Measurements from ENCODE around the gene MOB2. TPM values are rescaled to one million over a fixed set of nuclear protein-coding genes. Genes with fewer than 3 reads are reported as not detected.

MOB2 gene
- total and polyA plus RNA-seq, 4 donors: 8.3 to 18.5 (median 14.8) TPM

DNA sequence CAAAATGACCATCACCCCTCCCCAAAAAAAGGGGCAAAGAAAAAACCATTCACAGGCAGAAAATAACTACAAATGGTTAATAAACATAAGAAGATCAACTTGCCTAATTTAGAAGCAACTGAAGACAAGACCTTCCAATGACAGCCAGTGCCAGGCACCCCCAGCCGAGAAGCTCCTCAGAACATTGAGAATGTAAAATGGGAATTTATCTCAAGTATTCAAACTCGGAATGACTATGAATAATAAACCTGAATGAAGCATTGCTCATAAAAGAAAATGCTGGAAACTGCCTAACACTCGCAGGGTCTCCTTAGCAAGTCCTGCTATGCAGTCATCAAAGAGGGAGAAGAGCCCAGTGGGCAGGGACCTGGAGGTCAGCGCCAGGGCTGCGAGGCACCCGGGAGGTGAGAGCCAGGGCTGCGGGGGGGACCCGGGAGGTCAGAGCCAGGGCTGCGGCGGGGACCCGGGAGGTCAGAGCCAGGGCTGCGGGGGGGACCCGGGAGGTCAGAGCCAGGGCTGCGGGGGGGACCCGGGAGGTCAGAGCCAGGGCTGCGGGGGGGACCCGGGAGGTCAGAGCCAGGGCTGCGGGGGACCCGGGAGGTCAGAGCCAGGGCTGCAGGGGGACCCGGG, 23.2 kb upstream of the MOB2 start:
- Histone ChIP-seq H3K27me3 (ENCODE audit: control insufficient read depth in 4 of 4, insufficient read depth in 4 of 4, low read length in 3 of 4) (no peaks in the 10 kb centered on the region), H3K27ac (ENCODE audit: low read depth in 1 of 2, low read length in 2 of 2) (no peak overlapping the region), H3K9me3 (ENCODE audit: control insufficient read depth in 4 of 4, low read length in 3 of 4) (no peaks in the 10 kb centered on the region), H3K4me3 (ENCODE audit: low read depth in 1 of 3, low read length in 3 of 3) (no peak overlapping the region), H3K36me3 (ENCODE audit: control insufficient read depth in 4 of 4, insufficient read depth in 3 of 4, low read depth in 1 of 4, low read length in 3 of 4) (no peaks in the 10 kb centered on the region), H3K9ac (ENCODE audit: low read depth in 1 of 2, low read length in 2 of 2) (no peak overlapping the region), H3K4me1 (ENCODE audit: control insufficient read depth in 4 of 4, insufficient read depth in 4 of 4, low read length in 3 of 4) (peaks cover 0 to 2% (median 1%) of the 10 kb centered on the region in 4 donors)
- DNase-seq (ENCODE audit: low spot score): no peak
- no peak for TF ChIP-seq RXRA (IDR thresholded peaks at IDR 0.05)
- TF ChIP-seq GABPA (IDR thresholded peaks at IDR 0.05 in 1 of 2, conservative IDR thresholded peaks at IDR 0.05 in 1 of 2): no peak
- TF ChIP-seq, protein P1, sequence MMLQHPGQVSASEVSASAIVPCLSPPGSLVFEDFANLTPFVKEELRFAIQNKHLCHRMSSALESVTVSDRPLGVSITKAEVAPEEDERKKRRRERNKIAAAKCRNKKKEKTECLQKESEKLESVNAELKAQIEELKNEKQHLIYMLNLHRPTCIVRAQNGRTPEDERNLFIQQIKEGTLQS (IDR thresholded peaks at IDR 0.05): no peak
- no peak for TF ChIP-seq HNF4G (IDR thresholded peaks at IDR 0.05)
- no peak for TF ChIP-seq SP1 (IDR thresholded peaks at IDR 0.05)
- no peak for TF ChIP-seq YY1 (IDR thresholded peaks at IDR 0.05)
- TF ChIP-seq TAF1 (conservative IDR thresholded peaks at IDR 0.05): no peak
- TF ChIP-seq FOXA2 (IDR thresholded peaks at IDR 0.05): no peak
- TF ChIP-seq EGR1 (IDR thresholded peaks at IDR 0.05; ENCODE audit: low read depth in 2 of 2): no peak
- TF ChIP-seq NR2F2 (IDR thresholded peaks at IDR 0.05): no peak
- TF ChIP-seq, protein P2, sequence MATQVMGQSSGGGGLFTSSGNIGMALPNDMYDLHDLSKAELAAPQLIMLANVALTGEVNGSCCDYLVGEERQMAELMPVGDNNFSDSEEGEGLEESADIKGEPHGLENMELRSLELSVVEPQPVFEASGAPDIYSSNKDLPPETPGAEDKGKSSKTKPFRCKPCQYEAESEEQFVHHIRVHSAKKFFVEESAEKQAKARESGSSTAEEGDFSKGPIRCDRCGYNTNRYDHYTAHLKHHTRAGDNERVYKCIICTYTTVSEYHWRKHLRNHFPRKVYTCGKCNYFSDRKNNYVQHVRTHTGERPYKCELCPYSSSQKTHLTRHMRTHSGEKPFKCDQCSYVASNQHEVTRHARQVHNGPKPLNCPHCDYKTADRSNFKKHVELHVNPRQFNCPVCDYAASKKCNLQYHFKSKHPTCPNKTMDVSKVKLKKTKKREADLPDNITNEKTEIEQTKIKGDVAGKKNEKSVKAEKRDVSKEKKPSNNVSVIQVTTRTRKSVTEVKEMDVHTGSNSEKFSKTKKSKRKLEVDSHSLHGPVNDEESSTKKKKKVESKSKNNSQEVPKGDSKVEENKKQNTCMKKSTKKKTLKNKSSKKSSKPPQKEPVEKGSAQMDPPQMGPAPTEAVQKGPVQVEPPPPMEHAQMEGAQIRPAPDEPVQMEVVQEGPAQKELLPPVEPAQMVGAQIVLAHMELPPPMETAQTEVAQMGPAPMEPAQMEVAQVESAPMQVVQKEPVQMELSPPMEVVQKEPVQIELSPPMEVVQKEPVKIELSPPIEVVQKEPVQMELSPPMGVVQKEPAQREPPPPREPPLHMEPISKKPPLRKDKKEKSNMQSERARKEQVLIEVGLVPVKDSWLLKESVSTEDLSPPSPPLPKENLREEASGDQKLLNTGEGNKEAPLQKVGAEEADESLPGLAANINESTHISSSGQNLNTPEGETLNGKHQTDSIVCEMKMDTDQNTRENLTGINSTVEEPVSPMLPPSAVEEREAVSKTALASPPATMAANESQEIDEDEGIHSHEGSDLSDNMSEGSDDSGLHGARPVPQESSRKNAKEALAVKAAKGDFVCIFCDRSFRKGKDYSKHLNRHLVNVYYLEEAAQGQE (IDR thresholded peaks at IDR 0.05): no peak
- no peak for TF ChIP-seq JUND (IDR thresholded peaks at IDR 0.05)
- TF ChIP-seq RAD21 (IDR thresholded peaks at IDR 0.05): no peak
- WGBS: 93% methylated on average over 20 of the region's 20 CpGs

DNA sequence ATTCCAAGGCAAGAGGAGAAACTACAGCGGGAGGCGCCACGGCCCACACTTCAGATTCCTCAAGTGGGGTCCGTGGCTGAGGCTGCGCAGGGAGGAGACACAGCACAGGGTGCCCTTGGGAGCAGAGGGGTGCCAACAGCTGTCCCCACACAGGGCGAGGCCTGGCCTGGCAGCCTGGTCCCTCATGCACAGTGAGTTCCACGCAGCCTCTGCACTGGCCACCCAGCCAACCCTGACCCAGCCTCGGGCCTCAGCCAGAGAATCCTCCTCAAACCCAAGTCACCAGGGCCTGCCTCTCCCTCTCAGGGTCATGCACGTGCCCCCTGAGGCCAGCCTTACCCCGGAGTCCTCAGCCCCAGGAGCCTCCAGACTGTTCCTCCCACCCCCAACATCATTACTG, 22.4 kb upstream of the MOB2 start:
- Histone ChIP-seq H3K4me3 (ENCODE audit: low read depth in 1 of 3, low read length in 3 of 3) (no peak overlapping the region), H3K4me1 (ENCODE audit: control insufficient read depth in 4 of 4, insufficient read depth in 4 of 4, low read length in 3 of 4) (peaks cover 0 to 4% (median 1%) of the 10 kb centered on the region in 4 donors), H3K9me3 (ENCODE audit: control insufficient read depth in 4 of 4, low read length in 3 of 4) (no peaks in the 10 kb centered on the region), H3K27me3 (ENCODE audit: control insufficient read depth in 4 of 4, insufficient read depth in 4 of 4, low read length in 3 of 4) (no peaks in the 10 kb centered on the region), H3K36me3 (ENCODE audit: control insufficient read depth in 4 of 4, insufficient read depth in 3 of 4, low read depth in 1 of 4, low read length in 3 of 4) (no peaks in the 10 kb centered on the region), H3K9ac (ENCODE audit: low read depth in 1 of 2, low read length in 2 of 2) (no peak overlapping the region), H3K27ac (ENCODE audit: low read depth in 1 of 2, low read length in 2 of 2) (no peak overlapping the region)
- TF ChIP-seq EGR1 (IDR thresholded peaks at IDR 0.05; ENCODE audit: low read depth in 2 of 2): no peak
- DNase-seq (ENCODE audit: low spot score): no peak
- WGBS: 86% methylated on average over 10 of the region's 10 CpGs

DNA sequence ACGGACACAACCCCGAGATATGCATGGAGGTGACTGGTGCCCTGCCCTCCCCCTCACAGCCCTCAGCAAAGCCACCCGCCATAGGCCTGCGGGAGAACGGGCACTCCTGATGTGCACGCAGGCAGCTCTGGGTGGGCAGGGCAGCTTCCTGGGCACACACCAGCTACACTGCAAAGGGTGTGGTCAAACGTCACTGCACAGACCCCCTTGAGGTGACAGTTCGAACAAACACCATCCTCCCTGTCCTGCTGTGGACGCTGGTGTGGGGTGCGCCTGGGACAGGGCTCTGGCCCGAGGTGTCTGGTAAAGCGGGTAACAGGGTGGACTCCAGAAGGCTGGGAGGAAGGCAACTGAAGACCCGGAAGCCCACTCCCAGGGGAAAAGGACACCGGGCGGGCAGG, 21.9 kb upstream of the MOB2 start:
- H3K36me3 ChIP-seq (ENCODE audit: control insufficient read depth in 4 of 4, insufficient read depth in 3 of 4, low read depth in 1 of 4, low read length in 3 of 4): no peaks in the 10 kb centered on the region
- no peak overlapping the region for H3K9ac ChIP-seq (ENCODE audit: low read depth in 1 of 2, low read length in 2 of 2)
- WGBS: 84% methylated on average over 15 of the region's 15 CpGs
- DNase-seq (ENCODE audit: low spot score): no peak
- no peak for TF ChIP-seq FOXA1 (IDR thresholded peaks at IDR 0.05)
- TF ChIP-seq TAF1 (conservative IDR thresholded peaks at IDR 0.05): no peak
- TF ChIP-seq, protein P3, sequence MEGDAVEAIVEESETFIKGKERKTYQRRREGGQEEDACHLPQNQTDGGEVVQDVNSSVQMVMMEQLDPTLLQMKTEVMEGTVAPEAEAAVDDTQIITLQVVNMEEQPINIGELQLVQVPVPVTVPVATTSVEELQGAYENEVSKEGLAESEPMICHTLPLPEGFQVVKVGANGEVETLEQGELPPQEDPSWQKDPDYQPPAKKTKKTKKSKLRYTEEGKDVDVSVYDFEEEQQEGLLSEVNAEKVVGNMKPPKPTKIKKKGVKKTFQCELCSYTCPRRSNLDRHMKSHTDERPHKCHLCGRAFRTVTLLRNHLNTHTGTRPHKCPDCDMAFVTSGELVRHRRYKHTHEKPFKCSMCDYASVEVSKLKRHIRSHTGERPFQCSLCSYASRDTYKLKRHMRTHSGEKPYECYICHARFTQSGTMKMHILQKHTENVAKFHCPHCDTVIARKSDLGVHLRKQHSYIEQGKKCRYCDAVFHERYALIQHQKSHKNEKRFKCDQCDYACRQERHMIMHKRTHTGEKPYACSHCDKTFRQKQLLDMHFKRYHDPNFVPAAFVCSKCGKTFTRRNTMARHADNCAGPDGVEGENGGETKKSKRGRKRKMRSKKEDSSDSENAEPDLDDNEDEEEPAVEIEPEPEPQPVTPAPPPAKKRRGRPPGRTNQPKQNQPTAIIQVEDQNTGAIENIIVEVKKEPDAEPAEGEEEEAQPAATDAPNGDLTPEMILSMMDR (IDR thresholded peaks at IDR 0.05; ENCODE audit: low read depth, low read length, missing input control): no peak
- TF ChIP-seq, protein P1 (IDR thresholded peaks at IDR 0.05): no peak
- no peak for TF ChIP-seq FOXA2 (IDR thresholded peaks at IDR 0.05)
- no peak for TF ChIP-seq NR2F2 (IDR thresholded peaks at IDR 0.05)
- no peaks in the 10 kb centered on the region for H3K27me3 ChIP-seq (ENCODE audit: control insufficient read depth in 4 of 4, insufficient read depth in 4 of 4, low read length in 3 of 4)
- peaks cover 0 to 6% (median 1%) of the 10 kb centered on the region in 4 donors for H3K4me1 ChIP-seq (ENCODE audit: control insufficient read depth in 4 of 4, insufficient read depth in 4 of 4, low read length in 3 of 4)
- H3K27ac ChIP-seq (ENCODE audit: low read depth in 1 of 2, low read length in 2 of 2): no peak overlapping the region
- H3K9me3 ChIP-seq (ENCODE audit: control insufficient read depth in 4 of 4, low read length in 3 of 4): no peaks in the 10 kb centered on the region
- H3K4me3 ChIP-seq (ENCODE audit: low read depth in 1 of 3, low read length in 3 of 3): no peak overlapping the region

All from liver (tissue), 9 donors.